Mesodermal cell (in vitro differentiated cells): ENCODE data around the gene GEMIN5. TPM values are rescaled to one million over a fixed set of nuclear protein-coding genes. Genes with fewer than 3 reads are reported as not detected.
"Not testable (repeated sequence)": the region's sequence is repeated elsewhere in the genome, so short reads cannot be mapped to it uniquely, and the experiment has no call there.

Experiments
- H3K27ac ChIP-seq: 2 replicates; pipeline ENCODE4 v1.7.0; 2013; ENCODE audit warnings: mild to moderate bottlenecking, low read depth, low read length, moderate library complexity; ENCODE audit not compliant: severe bottlenecking
- H3K36me3 ChIP-seq: 2 replicates; pipeline ENCODE4 v1.7.1; 2013; ENCODE audit warnings: mild to moderate bottlenecking, low read length, moderate library complexity; ENCODE audit not compliant: control insufficient read depth, insufficient read depth
- H3K4me1 ChIP-seq: one replicate; pipeline ENCODE4 v1.7.1; 2013; ENCODE audit warnings: mild to moderate bottlenecking, low read length; ENCODE audit not compliant: insufficient read depth, control insufficient read depth, poor library complexity, severe bottlenecking
- H3K4me3 ChIP-seq: 2 replicates; pipeline ENCODE4 v1.7.0; 2013; ENCODE audit warnings: low read length, control low read depth, mild to moderate bottlenecking; ENCODE audit not compliant: insufficient read depth, poor library complexity, severe bottlenecking; ENCODE audit errors: extremely low read depth
- H3K9me3 ChIP-seq: 2 replicates; pipeline ENCODE4 v1.7.1; 2013; ENCODE audit warnings: mild to moderate bottlenecking, low read length, moderate library complexity; ENCODE audit not compliant: control insufficient read depth
- WGBS, 2 experiments: methylation state at CpG; one replicate each; pipeline ENCODE4 v1.1.5; 2013; ENCODE audit warnings: missing lambda C conversion rate in 2 of 2; ENCODE audit not compliant: insufficient coverage in 2 of 2; 5-methylcytosine and 5-hydroxymethylcytosine counted together
- polyA plus RNA-seq, 2 experiments: library from polyadenylated mRNA; stranded (reverse); fragments of 50-300 nt; gene quantifications; one replicate each; pipeline ENCODE4 v1.2.3, GENCODE V29; 2013

The GEMIN5 gene, protein sequence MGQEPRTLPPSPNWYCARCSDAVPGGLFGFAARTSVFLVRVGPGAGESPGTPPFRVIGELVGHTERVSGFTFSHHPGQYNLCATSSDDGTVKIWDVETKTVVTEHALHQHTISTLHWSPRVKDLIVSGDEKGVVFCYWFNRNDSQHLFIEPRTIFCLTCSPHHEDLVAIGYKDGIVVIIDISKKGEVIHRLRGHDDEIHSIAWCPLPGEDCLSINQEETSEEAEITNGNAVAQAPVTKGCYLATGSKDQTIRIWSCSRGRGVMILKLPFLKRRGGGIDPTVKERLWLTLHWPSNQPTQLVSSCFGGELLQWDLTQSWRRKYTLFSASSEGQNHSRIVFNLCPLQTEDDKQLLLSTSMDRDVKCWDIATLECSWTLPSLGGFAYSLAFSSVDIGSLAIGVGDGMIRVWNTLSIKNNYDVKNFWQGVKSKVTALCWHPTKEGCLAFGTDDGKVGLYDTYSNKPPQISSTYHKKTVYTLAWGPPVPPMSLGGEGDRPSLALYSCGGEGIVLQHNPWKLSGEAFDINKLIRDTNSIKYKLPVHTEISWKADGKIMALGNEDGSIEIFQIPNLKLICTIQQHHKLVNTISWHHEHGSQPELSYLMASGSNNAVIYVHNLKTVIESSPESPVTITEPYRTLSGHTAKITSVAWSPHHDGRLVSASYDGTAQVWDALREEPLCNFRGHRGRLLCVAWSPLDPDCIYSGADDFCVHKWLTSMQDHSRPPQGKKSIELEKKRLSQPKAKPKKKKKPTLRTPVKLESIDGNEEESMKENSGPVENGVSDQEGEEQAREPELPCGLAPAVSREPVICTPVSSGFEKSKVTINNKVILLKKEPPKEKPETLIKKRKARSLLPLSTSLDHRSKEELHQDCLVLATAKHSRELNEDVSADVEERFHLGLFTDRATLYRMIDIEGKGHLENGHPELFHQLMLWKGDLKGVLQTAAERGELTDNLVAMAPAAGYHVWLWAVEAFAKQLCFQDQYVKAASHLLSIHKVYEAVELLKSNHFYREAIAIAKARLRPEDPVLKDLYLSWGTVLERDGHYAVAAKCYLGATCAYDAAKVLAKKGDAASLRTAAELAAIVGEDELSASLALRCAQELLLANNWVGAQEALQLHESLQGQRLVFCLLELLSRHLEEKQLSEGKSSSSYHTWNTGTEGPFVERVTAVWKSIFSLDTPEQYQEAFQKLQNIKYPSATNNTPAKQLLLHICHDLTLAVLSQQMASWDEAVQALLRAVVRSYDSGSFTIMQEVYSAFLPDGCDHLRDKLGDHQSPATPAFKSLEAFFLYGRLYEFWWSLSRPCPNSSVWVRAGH (N-terminal part only)
- polyA plus RNA-seq (2013, experiment 1 of 2): 14.4 TPM
- polyA plus RNA-seq (2013, experiment 2 of 2): 12.9 TPM

DNA sequence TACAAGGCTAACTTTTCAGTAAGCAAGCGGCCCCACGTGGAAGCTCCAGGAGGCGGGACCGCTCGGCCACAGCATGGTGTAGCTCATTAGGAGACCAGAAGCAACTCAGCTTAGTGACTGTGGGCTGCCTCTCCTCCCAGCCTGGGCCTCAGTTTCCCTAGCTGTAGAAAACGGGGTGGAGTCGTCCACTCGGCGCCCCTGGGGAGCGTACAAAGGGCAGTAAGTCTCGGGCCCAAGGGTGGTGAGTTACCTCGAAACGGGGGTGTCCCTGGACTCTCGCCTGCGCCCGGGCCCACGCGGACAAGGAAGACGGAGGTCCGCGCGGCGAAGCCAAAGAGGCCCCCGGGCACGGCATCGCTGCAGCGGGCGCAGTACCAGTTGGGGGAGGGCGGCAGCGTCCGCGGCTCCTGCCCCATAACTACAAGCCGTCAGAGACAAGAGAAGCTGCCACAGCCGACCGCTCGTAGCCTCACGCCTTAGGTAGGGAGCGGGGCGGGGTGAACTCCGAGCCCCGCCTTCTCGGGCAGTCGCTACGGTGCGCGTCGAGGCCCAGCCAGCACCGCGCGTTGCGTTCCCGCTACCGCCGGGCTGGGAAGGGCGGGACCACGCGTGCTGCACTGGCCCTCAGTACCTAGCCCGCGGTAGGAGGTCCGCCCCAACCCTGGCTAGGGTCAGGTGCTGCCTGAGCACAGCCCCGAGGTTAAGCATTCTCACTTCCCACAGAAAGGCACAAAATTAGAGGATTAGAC is at the start of gene GEMIN5:
GEMIN5 (minus strand) TSS at position 494 of the 749 bp plus-strand sequence; CDS start at position 416, 78 bp downstream.
- WGBS, 2 experiments: 0% methylated on average over 54 to 58 of the region's 61 CpGs
- Histone ChIP-seq H3K27ac (peak within 1 kb of the TSS; percentile 52), H3K36me3 (peaks cover 29% of the 10 kb centered on the region)

DNA sequence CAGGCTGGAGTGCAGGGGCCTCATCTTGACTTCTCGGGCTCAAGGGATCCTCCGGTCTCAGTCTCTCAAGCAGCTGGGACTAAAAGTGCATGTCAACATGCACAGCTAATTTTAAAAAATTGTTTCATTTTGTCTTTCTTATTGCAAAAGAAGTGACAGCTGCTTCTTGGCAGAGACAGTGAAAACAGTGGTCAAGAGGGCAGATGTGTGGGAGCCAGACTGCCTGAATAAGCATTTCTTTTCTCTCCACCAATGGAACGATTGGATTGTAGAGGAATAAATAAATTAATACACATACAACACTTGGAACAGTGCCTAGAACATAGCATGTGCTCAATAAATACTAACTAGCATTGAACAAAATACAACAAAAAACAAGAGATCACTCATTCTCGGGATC is 48.1 kb upstream of the GEMIN5 start:
- WGBS, 2 experiments: 100% methylated on average over 2 of the region's 4 CpGs
- Histone ChIP-seq H3K27ac (no peak overlapping the region), H3K4me3 (no peak overlapping the region), H3K9me3 (peaks cover 5% of the 10 kb centered on the region), H3K36me3 (no peaks in the 10 kb centered on the region), H3K4me1 (no peaks in the 10 kb centered on the region)

More for the DNA sequence above, at the start of gene GEMIN5:
- H3K9me3 ChIP-seq: no peaks in the 10 kb centered on the region
- H3K4me1 ChIP-seq: no peaks in the 10 kb centered on the region
- H3K4me3 ChIP-seq: peak within 1 kb of the TSS; percentile 71

DNA sequence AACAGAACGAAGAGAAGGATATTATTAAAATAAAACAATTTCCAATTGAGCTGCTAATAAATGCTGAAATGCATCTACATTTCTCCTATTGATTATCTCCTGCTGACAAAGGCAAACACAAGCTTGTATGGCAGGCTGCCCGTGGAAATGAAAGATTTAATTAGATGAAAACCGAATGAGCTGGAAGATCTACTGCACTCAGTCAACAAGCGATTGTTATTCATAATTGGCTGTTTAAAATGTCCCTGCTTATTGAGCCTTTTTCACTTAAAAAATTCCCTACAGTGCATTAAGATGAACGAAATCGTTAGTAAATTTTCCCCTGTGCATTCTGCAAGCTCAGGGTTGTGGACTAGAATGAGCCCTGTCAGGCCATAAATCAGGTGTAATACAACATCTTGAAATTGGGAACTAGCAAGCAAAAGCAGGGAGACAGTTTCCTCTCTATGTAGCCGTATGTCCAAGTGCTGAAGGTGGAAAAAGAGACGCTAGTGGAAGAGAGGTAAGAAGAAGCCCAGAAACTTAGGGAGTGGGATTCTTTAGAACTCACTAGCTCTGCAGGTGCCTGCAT is 47.0 kb upstream of the GEMIN5 start:
- H3K4me1 ChIP-seq: no peaks in the 10 kb centered on the region
- H3K4me3 ChIP-seq: no peak overlapping the region
- 93 to 94% methylated on average over 5 to 7 of the region's 8 CpGs for WGBS, 2 experiments
- no peaks in the 10 kb centered on the region for H3K36me3 ChIP-seq
- no peak overlapping the region for H3K27ac ChIP-seq
- H3K9me3 ChIP-seq: peaks cover 5% of the 10 kb centered on the region

DNA sequence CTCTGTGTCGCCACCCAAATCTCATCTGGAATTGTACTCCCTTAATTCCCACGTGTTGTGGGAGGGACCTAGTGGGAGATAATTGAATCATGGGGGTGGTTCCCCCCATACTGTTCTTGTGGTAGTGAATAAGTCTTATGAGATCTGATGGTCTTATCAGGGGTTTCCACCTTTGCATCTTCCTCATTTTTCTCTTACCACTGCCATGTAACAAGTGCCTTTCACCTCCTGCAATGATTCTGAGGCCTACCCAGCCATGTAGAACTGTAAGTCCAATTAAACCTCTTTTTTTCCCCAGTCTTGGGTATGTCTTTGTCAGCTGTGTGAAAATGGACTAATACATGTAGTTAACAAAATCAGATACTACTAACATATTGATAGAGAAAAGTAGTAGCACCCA is 40.3 kb upstream of the GEMIN5 start:
- H3K9me3 ChIP-seq, H3K4me1 ChIP-seq, H3K27ac ChIP-seq, H3K4me3 ChIP-seq, H3K36me3 ChIP-seq: not testable (repeated sequence)
- no CpG with 5 or more reads among the region's 2 CpGs for WGBS, 2 experiments

DNA sequence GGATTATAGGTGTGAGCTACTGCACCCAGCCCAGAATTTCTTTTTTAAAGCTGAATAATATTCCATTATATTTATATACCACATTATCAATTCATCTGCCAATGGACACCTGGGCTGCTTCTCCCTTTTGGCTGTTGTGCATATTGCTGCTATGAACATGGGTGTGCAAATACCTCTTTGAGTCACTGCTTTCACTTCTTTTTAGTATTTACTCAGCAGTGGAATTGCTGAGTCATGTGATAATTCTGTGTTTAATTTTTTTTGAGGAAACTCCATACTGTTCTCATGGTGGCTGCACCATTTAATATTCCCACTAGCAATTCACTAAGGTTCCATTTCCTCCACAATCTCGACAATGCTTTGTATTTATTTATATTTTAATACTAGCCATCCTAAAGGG is 39.4 kb upstream of the GEMIN5 start:
- Histone ChIP-seq H3K36me3 (peaks cover 7% of the 10 kb centered on the region), H3K4me1 (no peaks in the 10 kb centered on the region), H3K9me3 (peaks cover 5% of the 10 kb centered on the region), H3K4me3 (no peak overlapping the region), H3K27ac (no peak overlapping the region)
- no CpG with 5 or more reads among the region's 1 CpG for WGBS, 2 experiments

DNA sequence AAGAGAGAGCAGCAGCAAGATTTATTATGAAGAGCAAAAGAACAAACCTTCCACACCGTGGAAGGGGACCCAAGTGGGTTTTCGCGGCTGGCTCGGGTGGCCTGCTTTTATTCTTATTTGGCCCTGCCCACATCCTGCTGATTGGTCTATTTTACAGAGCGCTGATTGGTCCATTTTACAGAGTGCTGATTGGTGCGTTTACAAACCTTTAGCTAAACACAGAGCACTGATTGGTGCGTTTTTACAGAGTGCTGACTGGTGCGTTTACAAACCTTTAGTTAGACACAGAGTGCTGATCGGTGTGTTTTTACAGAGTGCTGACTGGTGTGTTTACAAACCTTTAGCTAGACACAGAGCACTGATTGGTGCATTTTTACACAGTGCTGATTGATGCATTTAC is 38.1 kb upstream of the GEMIN5 start:
- not testable (repeated sequence) for H3K36me3 ChIP-seq, H3K4me3 ChIP-seq, H3K4me1 ChIP-seq, H3K27ac ChIP-seq, H3K9me3 ChIP-seq
- 94 to 98% methylated on average over 9 of the region's 9 CpGs for WGBS, 2 experiments

DNA sequence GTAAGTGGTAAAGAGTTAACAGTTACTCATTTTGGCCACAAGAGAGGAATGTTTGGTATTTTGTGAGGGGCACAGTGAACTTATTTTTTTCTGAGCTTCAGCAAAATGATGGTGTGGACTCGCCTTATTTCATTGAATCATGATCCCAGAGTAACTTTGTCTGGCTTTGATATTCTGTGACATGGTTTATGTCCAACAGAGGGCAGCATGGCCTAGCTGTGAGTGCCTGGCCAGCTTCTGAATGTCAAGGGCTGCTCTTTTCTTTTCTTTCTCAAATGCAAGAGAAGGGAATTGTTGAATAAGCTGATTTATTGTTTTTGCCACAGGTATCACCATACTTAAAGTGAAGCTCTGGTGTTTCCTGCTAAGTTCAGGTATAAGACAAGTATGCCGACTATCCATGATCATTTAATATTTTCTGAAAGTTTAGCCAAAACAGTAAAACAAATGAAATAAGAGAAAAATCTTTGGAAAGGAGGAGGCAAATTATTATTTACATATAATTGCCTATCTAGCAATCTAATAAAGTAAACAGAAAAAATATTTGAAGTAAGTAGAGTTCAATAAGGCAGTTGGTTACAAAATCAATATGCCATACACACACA is 34.6 kb upstream of the GEMIN5 start:
- no peaks in the 10 kb centered on the region for H3K9me3 ChIP-seq
- H3K36me3 ChIP-seq: peaks cover 21% of the 10 kb centered on the region
- no peak overlapping the region for H3K4me3 ChIP-seq
- H3K27ac ChIP-seq: no peak overlapping the region
- H3K4me1 ChIP-seq: no peaks in the 10 kb centered on the region
- 86 to 100% methylated on average over 1 of the region's 2 CpGs for WGBS, 2 experiments

DNA sequence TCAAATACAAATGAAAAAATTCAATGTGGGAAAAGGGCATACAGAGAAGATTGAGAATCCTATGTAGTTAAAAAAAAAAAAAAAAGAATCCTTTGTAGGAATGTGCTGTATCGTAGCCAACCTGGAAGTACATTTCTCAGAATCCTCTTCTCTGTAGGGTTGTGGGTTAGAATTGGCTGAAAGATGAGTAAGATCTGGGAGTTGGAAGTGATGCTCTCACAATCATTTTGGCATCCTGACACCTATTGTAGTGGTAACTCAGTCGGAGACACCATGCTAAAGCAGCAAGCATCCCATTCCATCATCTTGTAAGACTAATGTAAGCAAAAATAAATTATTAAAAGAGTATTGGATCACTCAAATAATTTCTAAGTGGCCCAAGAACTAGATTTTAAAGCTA is 33.5 kb upstream of the GEMIN5 start:
- Histone ChIP-seq H3K27ac (no peak overlapping the region), H3K36me3 (peaks cover 26% of the 10 kb centered on the region), H3K9me3 (no peaks in the 10 kb centered on the region), H3K4me1 (no peaks in the 10 kb centered on the region), H3K4me3 (no peak overlapping the region)
- no CpG with 5 or more reads among the region's 2 CpGs for WGBS, 2 experiments

DNA sequence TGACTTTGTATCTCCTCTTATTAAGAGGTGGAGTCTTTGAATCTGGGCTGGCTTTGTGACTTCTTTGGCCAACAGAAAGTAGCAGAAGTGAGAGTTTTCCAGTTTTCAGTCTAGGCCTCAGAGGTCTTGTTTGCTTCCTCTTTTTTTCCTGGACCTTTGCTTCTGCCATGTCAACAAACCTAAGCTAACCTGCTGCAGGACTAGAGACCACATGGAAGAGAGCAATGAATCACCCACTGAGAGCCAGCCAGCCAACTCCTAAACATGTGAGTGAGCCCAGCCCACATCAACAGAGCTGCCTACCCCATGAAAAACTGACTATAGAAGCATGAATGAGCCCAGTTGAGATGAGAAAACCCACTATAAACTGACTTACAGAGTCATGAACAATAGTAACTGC is 32.7 kb upstream of the GEMIN5 start:
- no peak overlapping the region for H3K27ac ChIP-seq
- H3K4me1 ChIP-seq: no peaks in the 10 kb centered on the region
- H3K36me3 ChIP-seq: peaks cover 24% of the 10 kb centered on the region
- H3K9me3 ChIP-seq: no peaks in the 10 kb centered on the region
- H3K4me3 ChIP-seq: no peak overlapping the region
